HCT116 (cell line): Measurements from ENCODE around the gene SEMA4A. TPM values are rescaled to one million over a fixed set of nuclear protein-coding genes. Genes with fewer than 3 reads are reported as not detected.
"Not testable (repeated sequence)": the region's sequence is repeated elsewhere in the genome, so short reads cannot be mapped to it uniquely, and the experiment has no call there.

Experiments
- ATAC-seq: fragments of 200-7000 bp; cut with Tn5 transposase; 2 replicates; pipeline ENCODE4 v1.9.1; 2020; ENCODE audit warnings: mild to moderate bottlenecking, moderate library complexity
- BruUV-seq: library from RNA; stranded (reverse); fragments of 400-500 nt; replicated peaks from 2 replicates; lab custom pipeline; 2021; lab: Mats Ljungman, UMichigan
- CTCF ChIA-PET: fragments of 300-600 bp; sonication (Branson Sonifier 250); formaldehyde crosslinking; loops from one replicate; lab custom pipeline; 2021; ENCODE audit warnings: antibody characterized with exemption; lab: Charles Lee
- POLR2A ChIA-PET: fragments of 300-600, 350-600 bp; sonication (Branson Sonifier 250); formaldehyde crosslinking; loops from one replicate; lab custom pipeline; 2021; ENCODE audit warnings: antibody characterized with exemption; lab: Charles Lee
- RAD21 ChIA-PET, 2 experiments: fragments of 300-600 bp; sonication (Branson Sonifier 250); formaldehyde crosslinking; loops; one replicate each; lab custom pipeline; 2023; ENCODE audit warnings: low total read pairs in 2 of 2; ENCODE audit not compliant: uncharacterized antibody in 2 of 2, unreplicated experiment in 2 of 2, low non-redundant PET in 1 of 2; lab: Charles Lee
- DNase-seq: peaks from one replicate; pipeline ENCODE4 v3.0.0-alpha.2; 2010; ENCODE audit warnings: low read depth, low spot score
- H2AFZ ChIP-seq: fragments of 200-600 bp; shearing (Covaris generic), sonication (generic); 2 replicates; pipeline ENCODE4 v1.6.1; 2017; ENCODE audit warnings: low read depth, mixed run types, mixed read lengths, antibody characterized with exemption, low read length; ENCODE audit not compliant: poor library complexity, severe bottlenecking
- H3K27ac ChIP-seq: 2 replicates; pipeline ENCODE4 v1.5.1; 2012; ENCODE audit warnings: low read depth, low read length
- H3K27me3 ChIP-seq: fragments of 200-600 bp; sonication (generic); 2 replicates; pipeline ENCODE4 v1.6.1; 2016; ENCODE audit warnings: mixed run types, low read length, mixed read lengths; ENCODE audit not compliant: insufficient read depth
- H3K36me3 ChIP-seq, 2 experiments: fragments of 200-500 bp in 1 of 2; fragments of 200-600 bp in 1 of 2; sonication (Bioruptor generic) in 1 of 2; sonication (generic) in 1 of 2; 2 replicates each; pipeline versions ENCODE4 v1.5.1 to v1.6.1; 2014 to 2016; ENCODE audit warnings: low read length in 2 of 2, inconsistent platforms in 1 of 2, mixed read lengths in 1 of 2, mixed run types in 1 of 2; ENCODE audit not compliant: insufficient read depth in 2 of 2, control insufficient read depth in 1 of 2
- H3K4me1 ChIP-seq, 2 experiments: fragments of 200-600 bp in 1 of 2; sonication (generic) in 1 of 2; 2 replicates each; pipeline versions ENCODE4 v1.5.1 to v1.6.1; 2012 to 2017; ENCODE audit warnings: low read length in 2 of 2, inconsistent platforms in 1 of 2, mild to moderate bottlenecking in 1 of 2, mixed read lengths in 1 of 2, mixed run types in 1 of 2, moderate library complexity in 1 of 2; ENCODE audit not compliant: insufficient read depth in 2 of 2, control insufficient read depth in 1 of 2
- H3K4me2 ChIP-seq: fragments of 200-600 bp; sonication (generic); 2 replicates; pipeline ENCODE4 v1.6.1; 2017; ENCODE audit warnings: mixed run types, low read length, mixed read lengths
- H3K4me3 ChIP-seq, 2 experiments: fragments of 200-600 bp in 1 of 2; sonication (generic) in 1 of 2; replicated peaks in 1 of 2; 2 replicates each; pipeline ENCODE4 v1.5.1; 2011 to 2016; ENCODE audit warnings: low read length in 2 of 2, control low read depth in 1 of 2, low read depth in 1 of 2, mild to moderate bottlenecking in 1 of 2, mixed read lengths in 1 of 2, mixed run types in 1 of 2
- H3K79me2 ChIP-seq: fragments of 200-600 bp; sonication (generic); 2 replicates; pipeline ENCODE4 v1.6.1; 2017; ENCODE audit warnings: mild to moderate bottlenecking, mixed run types, low read length, moderate library complexity, mixed read lengths; ENCODE audit not compliant: insufficient read depth
- H3K9ac ChIP-seq: fragments of 200-600 bp; sonication (generic); 2 replicates; pipeline ENCODE4 v1.6.1; 2016; ENCODE audit warnings: low read length, mixed read lengths
- H3K9me2 ChIP-seq: fragments of 200-600 bp; sonication (generic), shearing (Covaris generic); 2 replicates; pipeline ENCODE4 v1.6.1; 2017; ENCODE audit warnings: mixed run types, mild to moderate bottlenecking, moderate library complexity; ENCODE audit not compliant: insufficient read depth
- H3K9me3 ChIP-seq, 2 experiments: fragments of 200-500 bp in 1 of 2; fragments of 200-600 bp in 1 of 2; sonication (Bioruptor generic) in 1 of 2; sonication (generic) in 1 of 2; 2 replicates each; pipeline ENCODE4 v1.6.1; 2014 to 2017; ENCODE audit warnings: low read length in 2 of 2, mixed read lengths in 2 of 2, inconsistent platforms in 1 of 2, low read depth in 1 of 2, mild to moderate bottlenecking in 1 of 2, mixed run types in 1 of 2, moderate library complexity in 1 of 2; ENCODE audit not compliant: control insufficient read depth in 1 of 2, insufficient read depth in 1 of 2
- H4K20me1 ChIP-seq: fragments of 200-600 bp; sonication (generic), shearing (Covaris generic); 2 replicates; pipeline ENCODE4 v1.6.1; 2017; ENCODE audit warnings: mixed run types, mild to moderate bottlenecking, moderate library complexity; ENCODE audit not compliant: insufficient read depth
- CTCF ChIP-seq, 3 experiments: fragments of 200-600 bp in 1 of 3; sonication (generic) in 1 of 3; IDR thresholded peaks in 2 of 3; conservative IDR thresholded peaks in 1 of 3; 2 replicates each; pipeline ENCODE4 v1.5.1; 2012 to 2017; ENCODE audit warnings: low read depth in 2 of 3, low read length in 2 of 3, antibody characterized with exemption in 1 of 3, borderline replicate concordance in 1 of 3, control low read depth in 1 of 3, mild to moderate bottlenecking in 1 of 3, mixed read lengths in 1 of 3, mixed run types in 1 of 3, moderate library complexity in 1 of 3; ENCODE audit not compliant: insufficient read depth in 1 of 3
- YY1 ChIP-seq: IDR thresholded peaks from 2 replicates; pipeline ENCODE4 v1.6.1; 2011; ENCODE audit warnings: low read length, low read depth, moderate library complexity, mild to moderate bottlenecking; ENCODE audit not compliant: insufficient replicate concordance; ENCODE audit errors: extremely low read depth
- intact Hi-C: fragments of 100-400 bp; cut with micrococcal nuclease; formaldehyde crosslinking; loops from 2 replicates; pipeline ENCODE4 v1.10.0; 2022
- total RNA-seq: library from RNA; stranded (reverse); gene quantifications from one replicate; pipeline ENCODE4 v1.2.1, GENCODE V29; 2021; ENCODE audit not compliant: unreplicated experiment

The SEMA4A gene
- total RNA-seq, 1 experiment from 2014 or later = 0.39 TPM

- TF ChIP-seq CTCF (IDR thresholded peaks at IDR 0.05 in 2 of 3, conservative IDR thresholded peaks at IDR 0.05 in 1 of 3; ENCODE audit: borderline replicate concordance in 1 of 3, insufficient read depth in 1 of 3, low read depth in 2 of 3, low read length in 2 of 3) = no peak
- no peak for TF ChIP-seq YY1
- TF ChIP-seq, all 23 proteins: peak for 0
These were observed 27.1 kb downstream of the SEMA4A start (continued) for GRCh38 chr1:156180471-156180870.

DNA sequence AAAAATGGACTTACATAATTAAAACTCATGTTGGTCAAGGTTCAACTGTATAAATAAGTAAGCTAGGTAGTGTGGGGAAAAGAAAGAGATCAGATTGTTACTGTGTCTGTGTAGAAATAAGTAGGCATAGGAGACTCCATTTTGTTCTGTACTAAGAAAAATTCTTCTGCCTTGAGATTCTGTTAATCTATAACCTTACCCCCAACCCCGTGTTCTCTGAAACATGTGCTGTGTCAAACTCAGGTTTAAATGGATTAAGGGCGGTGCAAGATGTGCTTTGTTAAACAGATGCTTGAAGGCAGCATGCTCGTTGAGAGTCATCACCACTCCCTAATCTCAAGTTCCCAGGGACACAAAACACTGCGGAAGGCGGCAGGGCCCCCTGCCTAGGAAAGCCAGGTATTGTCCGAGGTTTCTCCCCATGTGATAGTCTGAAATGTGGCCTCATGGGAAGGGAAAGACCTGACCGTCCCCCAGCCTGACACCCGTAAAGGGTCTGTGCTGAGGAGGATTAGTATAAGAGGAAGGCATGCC, 28.1 kb downstream of the SEMA4A start:
- H3K27me3 ChIP-seq, H3K9ac ChIP-seq, intact Hi-C loops, H3K9me3 ChIP-seq, H3K27ac ChIP-seq, H3K4me3 ChIP-seq, POLR2A ChIA-PET, H4K20me1 ChIP-seq, H2AFZ ChIP-seq, H3K36me3 ChIP-seq, ATAC-seq, DNase-seq, RAD21 ChIA-PET, CTCF ChIA-PET, H3K9me2 ChIP-seq, H3K4me1 ChIP-seq, H3K79me2 ChIP-seq, H3K4me2 ChIP-seq, BruUV-seq: not testable (repeated sequence)

GRCh38 chr1:156182010-156182779, 28.8 kb downstream of the SEMA4A start:
- H3K4me1 ChIP-seq, H3K36me3 ChIP-seq, H3K4me3 ChIP-seq, H3K9me3 ChIP-seq, intact Hi-C loops, H2AFZ ChIP-seq, H3K79me2 ChIP-seq, H4K20me1 ChIP-seq, ATAC-seq, POLR2A ChIA-PET, H3K27me3 ChIP-seq, RAD21 ChIA-PET, BruUV-seq, DNase-seq, CTCF ChIA-PET, H3K9me2 ChIP-seq, H3K9ac ChIP-seq, H3K4me2 ChIP-seq, H3K27ac ChIP-seq: not testable (repeated sequence)
